ENCODE results near the gene THADA.
"Not testable (repeated sequence)": the region's sequence is repeated elsewhere in the genome, so short reads cannot be mapped to it uniquely, and the experiment has no call there.

Gene THADA

GRCh38 chr2:43551990-43552389, 43.8 kb downstream of the THADA start (continued):
- TF ChIP-seq, protein P1, sequence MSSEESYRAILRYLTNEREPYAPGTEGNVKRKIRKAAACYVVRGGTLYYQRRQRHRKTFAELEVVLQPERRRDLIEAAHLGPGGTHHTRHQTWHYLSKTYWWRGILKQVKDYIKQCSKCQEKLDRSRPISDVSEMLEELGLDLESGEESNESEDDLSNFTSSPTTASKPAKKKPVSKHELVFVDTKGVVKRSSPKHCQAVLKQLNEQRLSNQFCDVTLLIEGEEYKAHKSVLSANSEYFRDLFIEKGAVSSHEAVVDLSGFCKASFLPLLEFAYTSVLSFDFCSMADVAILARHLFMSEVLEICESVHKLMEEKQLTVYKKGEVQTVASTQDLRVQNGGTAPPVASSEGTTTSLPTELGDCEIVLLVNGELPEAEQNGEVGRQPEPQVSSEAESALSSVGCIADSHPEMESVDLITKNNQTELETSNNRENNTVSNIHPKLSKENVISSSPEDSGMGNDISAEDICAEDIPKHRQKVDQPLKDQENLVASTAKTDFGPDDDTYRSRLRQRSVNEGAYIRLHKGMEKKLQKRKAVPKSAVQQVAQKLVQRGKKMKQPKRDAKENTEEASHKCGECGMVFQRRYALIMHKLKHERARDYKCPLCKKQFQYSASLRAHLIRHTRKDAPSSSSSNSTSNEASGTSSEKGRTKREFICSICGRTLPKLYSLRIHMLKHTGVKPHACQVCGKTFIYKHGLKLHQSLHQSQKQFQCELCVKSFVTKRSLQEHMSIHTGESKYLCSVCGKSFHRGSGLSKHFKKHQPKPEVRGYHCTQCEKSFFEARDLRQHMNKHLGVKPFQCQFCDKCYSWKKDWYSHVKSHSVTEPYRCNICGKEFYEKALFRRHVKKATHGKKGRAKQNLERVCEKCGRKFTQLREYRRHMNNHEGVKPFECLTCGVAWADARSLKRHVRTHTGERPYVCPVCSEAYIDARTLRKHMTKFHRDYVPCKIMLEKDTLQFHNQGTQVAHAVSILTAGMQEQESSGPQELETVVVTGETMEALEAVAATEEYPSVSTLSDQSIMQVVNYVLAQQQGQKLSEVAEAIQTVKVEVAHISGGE (tag by site-specific recombination; conservative IDR thresholded peaks at IDR 0.05; ENCODE audit: low read depth) = no peak
- TF ChIP-seq, protein P2, sequence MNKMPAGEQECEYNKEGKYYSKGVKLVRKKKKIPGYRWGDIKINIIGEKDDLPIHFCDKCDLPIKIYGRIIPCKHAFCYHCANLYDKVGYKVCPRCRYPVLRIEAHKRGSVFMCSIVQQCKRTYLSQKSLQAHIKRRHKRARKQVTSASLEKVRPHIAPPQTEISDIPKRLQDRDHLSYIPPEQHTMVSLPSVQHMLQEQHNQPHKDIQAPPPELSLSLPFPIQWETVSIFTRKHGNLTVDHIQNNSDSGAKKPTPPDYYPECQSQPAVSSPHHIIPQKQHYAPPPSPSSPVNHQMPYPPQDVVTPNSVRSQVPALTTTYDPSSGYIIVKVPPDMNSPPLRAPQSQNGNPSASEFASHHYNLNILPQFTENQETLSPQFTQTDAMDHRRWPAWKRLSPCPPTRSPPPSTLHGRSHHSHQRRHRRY (tag by site-specific recombination; IDR thresholded peaks at IDR 0.05) = no peak
- TF ChIP-seq ZNF398 (tag by site-specific recombination; IDR thresholded peaks at IDR 0.05) (no peak), ZNF404 (tag by site-specific recombination; IDR thresholded peaks at IDR 0.05) (no peak), ZNF274 (IDR thresholded peaks at IDR 0.05; ENCODE audit: low read length) (no peak), ZNF274 (tag by site-specific recombination; IDR thresholded peaks at IDR 0.05; ENCODE audit: borderline replicate concordance) (no peak), ZNF19 (tag by site-specific recombination; IDR thresholded peaks at IDR 0.05; ENCODE audit: low read depth) (no peak)

- POLR2A ChIA-PET; H3K27ac ChIP-seq (ENCODE audit: extremely low read depth, low read depth, low read length); CTCF ChIA-PET; H3K4me1 ChIP-seq (ENCODE audit: control insufficient read depth, insufficient read depth, low read length); H3K4me3 ChIP-seq (ENCODE audit: low read depth, low read length); H3K9me3 ChIP-seq (ENCODE audit: control insufficient read depth, insufficient read depth, low read depth, low read length): not testable (repeated sequence)
- H3K36me3 ChIP-seq (ENCODE audit: control insufficient read depth in 2 of 2, insufficient read depth in 1 of 2, low read length in 2 of 2) = peaks cover 10 to 42% of the 10 kb centered on the region in 2 experiments
These were observed 47.5 kb downstream of the THADA start for GRCh38 chr2:43548381-43548780.

DNA sequence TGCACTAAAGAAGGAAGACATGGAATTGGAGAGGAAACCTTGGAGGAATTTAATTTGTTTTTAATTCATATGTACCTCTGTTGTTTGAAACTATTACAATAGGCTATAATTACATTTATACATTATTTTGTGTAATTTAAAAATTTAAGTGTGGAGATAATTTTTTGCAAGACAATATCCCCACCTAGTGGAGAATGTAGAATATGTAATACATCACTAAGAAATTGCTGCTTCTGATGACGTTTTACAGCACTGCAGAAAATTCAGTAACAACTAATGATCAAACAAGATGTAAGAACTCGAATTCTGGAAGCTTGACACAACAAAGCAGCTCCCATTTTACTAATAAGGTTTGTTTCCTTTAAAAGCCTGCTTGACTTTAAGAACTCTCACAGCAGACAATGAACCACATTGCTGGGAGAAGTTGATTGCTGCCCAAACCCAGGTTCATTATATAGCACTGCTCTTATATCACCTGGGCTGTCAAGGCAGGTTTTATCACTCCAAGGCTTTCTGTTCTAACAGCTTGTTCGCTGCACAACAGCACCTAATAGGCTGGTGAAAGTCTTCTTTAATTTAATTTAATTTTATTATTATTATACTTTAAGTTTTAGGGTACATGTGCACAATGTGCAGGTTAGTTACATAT, 53.4 kb downstream of the THADA start:
- H3K36me3 ChIP-seq (ENCODE audit: control insufficient read depth in 2 of 2, insufficient read depth in 1 of 2, low read length in 2 of 2) = peaks cover 4% of the 10 kb centered on the region in 2 experiments; a peak in 2 of 3 replicates
- CTCF ChIA-PET = interaction anchor here (0.6 to 3.0 kb wide), 22 partner anchors 10 to 1002 kb away, joined by 3 to 22 read pairs (median 3); no protein-coding TSS in a partner anchor
- no peak for TF ChIP-seq ZNF426 (tag by site-specific recombination; IDR thresholded peaks at IDR 0.05)
- no peak for TF ChIP-seq ZNF221 (tag by site-specific recombination; IDR thresholded peaks at IDR 0.05; ENCODE audit: borderline replicate concordance)
- no peak for TF ChIP-seq ZNF776 (tag by site-specific recombination; IDR thresholded peaks at IDR 0.05; ENCODE audit: borderline replicate concordance)
- no peak for TF ChIP-seq WT1 (tag by site-specific recombination; IDR thresholded peaks at IDR 0.05)
- TF ChIP-seq ZNF654 (tag by site-specific recombination; IDR thresholded peaks at IDR 0.05; ENCODE audit: low read depth) = peak; percentile 64
- TF ChIP-seq ZNF629 (tag by site-specific recombination; IDR thresholded peaks at IDR 0.05) = 0 out of 2 replicates have a peak, but pooled peaks have one; percentile 26
- no peak for TF ChIP-seq ZSCAN16 (tag by site-specific recombination; IDR thresholded peaks at IDR 0.05)
- TF ChIP-seq, protein P3, sequence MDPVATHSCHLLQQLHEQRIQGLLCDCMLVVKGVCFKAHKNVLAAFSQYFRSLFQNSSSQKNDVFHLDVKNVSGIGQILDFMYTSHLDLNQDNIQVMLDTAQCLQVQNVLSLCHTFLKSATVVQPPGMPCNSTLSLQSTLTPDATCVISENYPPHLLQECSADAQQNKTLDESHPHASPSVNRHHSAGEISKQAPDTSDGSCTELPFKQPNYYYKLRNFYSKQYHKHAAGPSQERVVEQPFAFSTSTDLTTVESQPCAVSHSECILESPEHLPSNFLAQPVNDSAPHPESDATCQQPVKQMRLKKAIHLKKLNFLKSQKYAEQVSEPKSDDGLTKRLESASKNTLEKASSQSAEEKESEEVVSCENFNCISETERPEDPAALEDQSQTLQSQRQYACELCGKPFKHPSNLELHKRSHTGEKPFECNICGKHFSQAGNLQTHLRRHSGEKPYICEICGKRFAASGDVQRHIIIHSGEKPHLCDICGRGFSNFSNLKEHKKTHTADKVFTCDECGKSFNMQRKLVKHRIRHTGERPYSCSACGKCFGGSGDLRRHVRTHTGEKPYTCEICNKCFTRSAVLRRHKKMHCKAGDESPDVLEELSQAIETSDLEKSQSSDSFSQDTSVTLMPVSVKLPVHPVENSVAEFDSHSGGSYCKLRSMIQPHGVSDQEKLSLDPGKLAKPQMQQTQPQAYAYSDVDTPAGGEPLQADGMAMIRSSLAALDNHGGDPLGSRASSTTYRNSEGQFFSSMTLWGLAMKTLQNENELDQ (tag by site-specific recombination; IDR thresholded peaks at IDR 0.05; ENCODE audit: low read depth) = no peak
- no peak for TF ChIP-seq ZNF571 (tag by site-specific recombination; IDR thresholded peaks at IDR 0.05)
- TF ChIP-seq, protein P2 (tag by site-specific recombination; IDR thresholded peaks at IDR 0.05) = no peak
- no peak for TF ChIP-seq ZNF837 (tag by site-specific recombination; IDR thresholded peaks at IDR 0.05)
- H3K9me3 ChIP-seq (ENCODE audit: control insufficient read depth, insufficient read depth, low read depth, low read length) = no peaks in the 10 kb centered on the region
- no peak overlapping the region for H3K27ac ChIP-seq (ENCODE audit: extremely low read depth, low read depth, low read length)
- POLR2A ChIA-PET = no interaction called here
- H3K4me1 ChIP-seq (ENCODE audit: control insufficient read depth, insufficient read depth, low read length) = no peaks in the 10 kb centered on the region
- H3K4me3 ChIP-seq (ENCODE audit: low read depth, low read length) = no peak overlapping the region

Measured in HEK293 (cell line).